ENCODE data around the gene PRKD2.
"Not testable (repeated sequence)": the region's sequence is repeated elsewhere in the genome, so short reads cannot be mapped to it uniquely, and the experiment has no call there.

PRKD2 gene

DNA sequence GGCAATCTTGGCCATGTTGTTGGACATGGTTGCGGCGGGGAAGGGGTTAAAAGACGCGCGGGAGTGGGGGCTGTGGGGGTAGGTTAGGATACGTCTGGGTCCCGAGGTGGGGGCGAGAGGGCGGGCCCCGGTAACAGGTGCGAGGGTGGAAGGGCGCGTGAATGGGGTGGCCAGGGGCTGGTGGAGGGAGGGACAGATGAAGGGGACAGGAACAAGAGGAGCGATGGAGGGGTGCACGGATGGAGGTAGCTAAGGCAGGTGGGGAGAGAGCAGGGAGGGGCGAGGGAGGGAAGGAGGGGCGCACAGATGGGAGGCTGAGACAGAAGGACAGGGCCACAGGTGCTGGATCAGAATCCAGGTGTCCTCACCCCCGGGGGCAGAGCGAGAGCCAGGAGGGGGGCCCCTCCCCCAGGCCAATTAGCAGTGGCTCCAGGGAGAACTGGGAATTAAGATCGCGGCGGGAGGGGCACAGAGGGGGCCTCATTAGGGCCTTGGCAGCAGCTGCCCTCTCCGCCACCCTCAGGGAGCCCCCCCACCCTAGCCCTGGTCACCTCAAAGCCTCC lies 82.2 kb downstream of the PRKD2 start:
- DNase-seq (ENCODE audit: low spot score), result no peak

DNA sequence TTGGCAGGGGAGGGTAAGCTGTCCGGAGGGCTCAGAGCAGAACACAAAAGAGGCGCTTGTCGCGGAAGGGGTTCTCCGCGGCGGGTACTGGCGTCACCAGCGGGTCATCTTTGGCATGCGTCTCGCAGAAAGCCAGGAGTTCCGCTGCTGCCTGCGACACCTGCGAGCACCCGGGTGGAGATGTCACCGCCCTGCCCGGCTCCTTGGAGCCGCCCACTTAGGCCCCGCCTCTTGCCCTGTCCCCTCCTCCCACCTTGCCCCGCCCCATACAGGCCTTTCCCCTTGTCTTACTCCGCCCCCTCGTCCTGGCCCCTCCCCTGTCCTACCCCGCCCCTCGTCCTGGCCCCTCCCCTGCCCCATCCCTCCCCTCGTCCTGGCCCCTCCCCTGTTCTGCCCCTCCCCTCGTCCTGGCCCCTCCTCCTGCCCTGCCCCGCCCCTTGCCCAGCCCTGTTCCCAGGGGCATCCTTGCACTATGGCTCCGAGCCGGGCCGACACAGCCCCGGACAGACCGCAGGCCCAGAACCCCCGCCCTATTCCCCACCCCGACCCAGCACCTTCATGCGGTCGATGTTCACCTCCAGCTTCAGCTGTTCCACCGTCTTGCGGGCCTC lies 82.8 kb downstream of the PRKD2 start:
- TF ChIP-seq, protein P1, sequence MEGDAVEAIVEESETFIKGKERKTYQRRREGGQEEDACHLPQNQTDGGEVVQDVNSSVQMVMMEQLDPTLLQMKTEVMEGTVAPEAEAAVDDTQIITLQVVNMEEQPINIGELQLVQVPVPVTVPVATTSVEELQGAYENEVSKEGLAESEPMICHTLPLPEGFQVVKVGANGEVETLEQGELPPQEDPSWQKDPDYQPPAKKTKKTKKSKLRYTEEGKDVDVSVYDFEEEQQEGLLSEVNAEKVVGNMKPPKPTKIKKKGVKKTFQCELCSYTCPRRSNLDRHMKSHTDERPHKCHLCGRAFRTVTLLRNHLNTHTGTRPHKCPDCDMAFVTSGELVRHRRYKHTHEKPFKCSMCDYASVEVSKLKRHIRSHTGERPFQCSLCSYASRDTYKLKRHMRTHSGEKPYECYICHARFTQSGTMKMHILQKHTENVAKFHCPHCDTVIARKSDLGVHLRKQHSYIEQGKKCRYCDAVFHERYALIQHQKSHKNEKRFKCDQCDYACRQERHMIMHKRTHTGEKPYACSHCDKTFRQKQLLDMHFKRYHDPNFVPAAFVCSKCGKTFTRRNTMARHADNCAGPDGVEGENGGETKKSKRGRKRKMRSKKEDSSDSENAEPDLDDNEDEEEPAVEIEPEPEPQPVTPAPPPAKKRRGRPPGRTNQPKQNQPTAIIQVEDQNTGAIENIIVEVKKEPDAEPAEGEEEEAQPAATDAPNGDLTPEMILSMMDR (IDR thresholded peaks at IDR 0.05; ENCODE audit: extremely low read depth, missing control alignments), result no peak
- DNase-seq (ENCODE audit: low spot score), result peak; percentile 95

More for the DNA sequence above, 82.2 kb downstream of the PRKD2 start:
- TF ChIP-seq, protein P1 (IDR thresholded peaks at IDR 0.05; ENCODE audit: extremely low read depth, missing control alignments), result no peak

DNA sequence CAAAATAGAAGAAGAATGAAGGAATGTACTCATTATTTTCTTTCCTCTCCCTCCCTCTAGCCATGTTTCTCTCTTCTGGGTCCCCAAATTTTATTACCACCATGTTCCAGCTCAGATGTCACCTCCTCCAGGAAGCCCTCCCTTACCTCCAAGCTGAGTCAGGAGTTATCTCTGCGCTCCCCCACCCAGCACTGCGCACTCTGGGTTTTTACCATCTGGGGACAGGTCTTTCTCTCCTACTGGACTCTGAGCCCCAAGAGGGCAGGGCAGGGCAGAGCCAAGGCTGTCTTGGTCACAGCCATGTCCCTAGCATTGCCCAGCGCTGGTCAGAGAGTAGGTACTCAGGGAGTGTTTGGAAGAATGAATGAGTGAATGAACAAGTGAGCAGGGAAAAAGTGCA lies 83.8 kb downstream of the PRKD2 start:
- TF ChIP-seq, protein P1 (IDR thresholded peaks at IDR 0.05; ENCODE audit: extremely low read depth, missing control alignments), result no peak
- no peak for DNase-seq (ENCODE audit: low spot score)

DNA sequence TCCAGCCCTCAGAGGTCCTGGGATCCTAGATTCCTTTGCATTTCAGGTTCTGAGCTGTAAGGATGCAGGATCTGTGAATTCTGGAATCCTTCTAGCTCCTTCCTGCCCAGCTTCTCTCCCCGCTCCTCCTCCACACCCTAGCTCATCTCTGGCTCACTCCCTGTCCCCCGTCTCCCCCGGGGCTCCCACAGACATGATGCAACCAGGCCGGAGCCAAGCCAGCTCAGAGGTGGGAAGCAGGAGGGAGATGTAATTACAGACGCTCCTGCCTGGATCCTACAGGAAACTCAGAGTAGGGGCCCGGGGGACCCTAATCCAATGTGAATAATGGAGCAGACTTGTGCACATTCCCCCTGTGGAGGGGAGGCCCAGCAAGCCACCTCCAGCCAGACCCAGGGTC lies 85.4 kb downstream of the PRKD2 start:
- TF ChIP-seq, protein P1 (IDR thresholded peaks at IDR 0.05; ENCODE audit: extremely low read depth, missing control alignments), result no peak
- no peak for DNase-seq (ENCODE audit: low spot score)

DNA sequence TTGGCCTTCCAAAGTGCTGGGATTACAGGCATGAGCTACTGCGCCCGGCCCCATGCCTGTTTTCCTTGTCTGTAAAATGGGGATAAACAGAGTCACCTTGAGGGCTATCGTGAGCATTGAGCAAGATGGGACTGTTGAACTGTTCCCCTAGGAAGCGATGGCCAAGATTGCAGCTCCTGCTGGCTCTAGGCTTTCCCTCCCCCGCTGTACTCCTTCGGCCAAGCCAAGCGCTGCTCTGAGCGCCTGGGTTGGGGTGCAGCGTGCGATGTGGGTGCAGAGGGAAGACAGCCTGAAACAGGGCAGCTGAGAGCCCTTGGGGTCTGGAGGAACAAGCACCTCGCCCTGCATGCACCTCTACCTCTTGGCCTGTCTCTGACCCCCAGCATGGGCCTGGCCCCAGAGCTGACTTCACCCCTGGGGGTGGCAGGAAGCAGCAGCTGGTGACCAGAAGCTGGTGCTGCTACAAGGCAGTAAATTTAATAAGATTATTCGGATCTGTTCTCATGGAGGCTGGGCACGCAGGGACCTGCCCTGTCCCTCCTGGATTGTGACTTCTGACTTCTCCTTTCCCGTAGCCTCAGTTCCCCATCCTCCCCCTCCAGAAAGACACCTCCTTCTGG lies 86.2 kb downstream of the PRKD2 start:
- DNase-seq (ENCODE audit: low spot score), result no peak
- TF ChIP-seq, protein P1 (IDR thresholded peaks at IDR 0.05; ENCODE audit: extremely low read depth, missing control alignments), result no peak

DNA sequence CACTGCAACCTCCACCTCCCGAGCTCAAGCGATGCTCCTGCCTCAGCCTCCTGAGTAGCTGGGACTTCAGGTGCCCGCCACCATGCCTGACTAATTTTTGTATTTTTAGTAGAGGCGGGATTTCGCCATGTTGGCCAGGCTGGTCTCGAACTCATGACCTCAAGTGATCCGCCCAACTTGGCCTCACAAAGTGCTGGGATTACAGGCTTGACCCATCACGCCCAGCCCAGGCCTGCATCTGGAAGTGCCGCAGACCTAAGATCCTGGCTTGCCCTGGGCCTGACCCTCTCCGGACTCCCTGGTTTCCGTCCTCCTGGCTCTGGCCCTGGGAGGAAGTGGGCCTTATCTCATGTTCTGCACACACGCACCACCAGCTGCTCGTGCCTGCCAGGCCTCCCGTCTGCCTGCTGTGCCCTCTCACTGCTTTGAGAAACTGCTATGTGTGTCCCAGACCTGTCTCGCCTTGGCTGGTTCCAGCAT lies 87.3 kb downstream of the PRKD2 start:
- DNase-seq (ENCODE audit: low spot score), result no peak
- TF ChIP-seq, protein P1 (IDR thresholded peaks at IDR 0.05; ENCODE audit: extremely low read depth, missing control alignments), result no peak

DNA sequence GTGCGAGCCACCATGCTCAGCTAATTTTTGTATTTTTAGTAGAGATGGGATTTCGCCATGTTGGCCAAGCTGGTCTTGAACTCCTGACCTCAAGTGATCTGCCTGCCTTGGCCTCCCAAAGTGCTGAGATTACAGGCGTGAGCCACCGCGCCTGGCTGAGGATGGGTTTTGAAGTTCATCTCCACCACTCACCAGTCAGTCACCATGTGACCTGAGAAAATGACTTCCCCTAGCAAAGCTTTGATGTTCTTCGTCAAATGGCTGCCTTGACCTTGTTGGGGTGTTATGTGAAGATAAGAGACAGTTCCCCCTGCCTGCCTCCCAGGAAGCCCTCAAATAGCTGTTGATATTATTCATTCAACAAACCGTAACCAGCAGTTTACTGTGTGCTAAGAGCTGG lies 87.9 kb downstream of the PRKD2 start:
- not testable (repeated sequence) for DNase-seq (ENCODE audit: low spot score)
